HG03460 (cell line): ENCODE measurements around the gene OVCA2.

Source experiments
- ATAC-seq: cut with Tn5 transposase; IDR thresholded peaks from one replicate; pipeline ENCODE4 v1.9.1; 2021; ENCODE audit not compliant: unreplicated experiment

OVCA2 gene

GRCh38 chr17:2063261-2064146, 21.7 kb downstream of the OVCA2 start:
- ATAC-seq: no peak

DNA sequence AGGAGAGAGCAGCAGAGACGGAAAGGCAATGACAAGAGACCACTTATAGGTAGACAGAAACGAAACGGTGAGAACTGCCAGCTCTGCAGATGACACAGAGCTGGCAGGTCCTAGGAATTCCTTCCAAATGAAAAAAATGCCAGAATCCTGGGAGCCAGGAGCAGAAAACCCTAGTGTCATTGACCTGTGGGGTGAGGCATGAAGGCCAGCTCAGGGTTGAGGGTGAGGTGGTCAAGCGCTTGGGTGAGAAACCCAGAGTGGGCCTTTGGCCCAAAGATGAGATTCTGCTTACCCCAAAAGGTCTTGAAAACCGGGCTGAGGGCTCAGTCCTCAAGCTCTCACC, 22.3 kb downstream of the OVCA2 start:
- ATAC-seq: no peak

DNA sequence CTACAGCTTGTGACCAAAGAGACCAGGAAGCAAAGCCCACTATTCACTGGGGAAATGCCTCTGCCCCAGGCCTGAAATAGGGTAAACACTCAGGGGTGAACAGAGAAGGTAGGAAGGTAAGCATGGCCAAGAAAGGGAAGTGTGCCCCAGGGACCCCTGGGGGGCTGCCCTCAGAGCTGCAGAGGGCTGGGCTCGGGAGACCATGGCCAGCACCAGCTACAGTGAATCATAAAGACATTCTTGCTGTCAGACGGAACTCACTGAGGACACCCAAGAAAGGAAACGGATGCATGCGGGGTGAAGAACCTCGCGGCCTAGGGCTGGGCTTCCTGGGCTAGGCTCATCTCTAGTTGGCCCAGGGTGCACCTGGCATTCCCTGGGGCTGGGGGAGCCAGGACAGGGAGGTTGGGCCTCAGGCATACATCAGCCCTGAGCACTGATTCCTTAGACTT, 22.7 kb downstream of the OVCA2 start:
- ATAC-seq: no peak

- no peak for ATAC-seq
Measured at GRCh38 chr17:2064980-2065785, 23.4 kb downstream of the OVCA2 start.

- no peak for ATAC-seq
Measured at GRCh38 chr17:2065949-2066400, 24.2 kb downstream of the OVCA2 start.

GRCh38 chr17:2067048-2067561, 25.3 kb downstream of the OVCA2 start:
- no peak for ATAC-seq

DNA sequence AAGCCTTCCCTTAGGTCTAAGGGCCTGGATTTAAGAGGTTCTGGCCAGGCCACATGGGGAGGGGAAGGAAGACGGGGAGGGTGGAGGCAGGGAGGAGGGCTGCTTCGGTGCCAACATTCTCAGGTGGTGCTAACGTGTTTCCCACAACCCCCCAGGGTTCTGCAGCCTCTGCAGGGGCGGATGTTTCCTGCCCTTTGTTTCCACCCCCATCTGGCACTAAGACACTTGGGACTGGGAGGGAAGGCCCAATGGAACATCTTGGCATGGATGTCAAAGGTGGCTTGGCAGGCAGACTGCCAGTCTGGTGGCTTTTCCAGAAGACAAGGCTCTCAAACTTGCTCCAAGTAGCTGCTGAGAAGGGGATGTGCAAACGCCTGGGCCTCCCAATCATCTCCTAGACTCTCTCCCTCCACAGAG, 25.8 kb downstream of the OVCA2 start:
- ATAC-seq: no peak

GRCh38 chr17:2068031-2068518, 26.3 kb downstream of the OVCA2 start:
- ATAC-seq: no peak

DNA sequence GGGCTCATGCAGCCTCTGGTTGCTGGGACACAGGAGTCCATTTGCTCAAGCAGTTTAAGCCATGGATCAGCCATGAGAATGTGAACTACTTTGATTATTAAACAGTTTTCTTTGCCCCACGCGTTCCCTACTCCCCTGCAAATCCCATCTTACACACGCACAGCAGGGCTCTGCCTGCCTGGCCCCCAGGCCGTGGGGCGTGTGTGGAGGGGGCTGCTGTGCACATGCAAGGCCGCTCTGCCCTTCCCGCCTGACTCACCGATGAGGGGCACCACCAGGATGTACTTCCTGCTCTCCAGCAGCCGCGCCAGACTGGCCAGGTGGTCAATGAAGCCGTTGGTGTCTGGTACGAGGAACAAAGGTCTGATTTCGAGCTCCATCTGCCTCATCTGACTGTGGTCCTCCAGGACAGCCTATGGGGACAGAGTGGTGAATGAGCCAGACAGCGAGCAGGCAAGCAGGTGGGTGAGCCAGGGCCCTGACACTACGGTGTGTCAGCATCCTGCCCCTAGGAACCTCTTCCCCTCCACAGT, 26.8 kb downstream of the OVCA2 start:
- no peak for ATAC-seq

DNA sequence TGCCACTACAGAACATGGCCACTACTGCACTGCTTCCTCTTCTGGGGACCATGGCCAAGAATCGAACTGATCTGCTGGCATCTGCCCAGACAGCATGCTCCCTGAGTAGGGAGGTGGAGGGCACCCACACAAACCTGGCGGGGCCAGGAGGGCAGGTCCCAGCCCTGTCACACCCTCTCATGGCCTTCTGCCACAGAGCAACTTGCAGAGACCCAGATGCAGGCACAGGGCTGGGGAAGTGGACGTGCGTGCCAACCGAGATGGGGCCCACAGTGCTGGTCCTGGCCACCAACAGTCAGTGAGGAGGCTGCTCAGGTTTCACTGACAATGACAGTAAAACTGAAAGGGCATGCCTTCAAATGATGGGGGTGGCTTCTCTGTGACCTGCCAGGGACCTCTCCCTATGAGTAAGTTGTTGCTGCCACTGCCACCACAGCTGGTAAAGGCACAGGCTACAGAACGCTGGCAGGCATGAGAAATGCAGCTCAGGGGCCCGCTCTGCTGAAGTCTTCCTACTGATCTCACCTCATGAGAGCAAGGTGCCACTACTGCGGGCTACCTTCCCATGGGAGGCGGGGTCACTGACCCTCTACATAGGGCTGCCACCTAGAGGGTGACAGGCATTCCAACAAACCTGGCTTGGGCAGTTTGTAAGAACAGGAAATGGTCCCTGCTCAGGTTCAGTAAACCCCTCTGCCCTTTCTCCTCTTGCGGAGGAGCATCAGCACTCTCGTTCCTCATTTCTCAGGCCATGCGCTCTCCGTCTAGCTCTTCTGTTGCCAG, 28.6 kb downstream of the OVCA2 start:
- peak; percentile 86 for ATAC-seq

DNA sequence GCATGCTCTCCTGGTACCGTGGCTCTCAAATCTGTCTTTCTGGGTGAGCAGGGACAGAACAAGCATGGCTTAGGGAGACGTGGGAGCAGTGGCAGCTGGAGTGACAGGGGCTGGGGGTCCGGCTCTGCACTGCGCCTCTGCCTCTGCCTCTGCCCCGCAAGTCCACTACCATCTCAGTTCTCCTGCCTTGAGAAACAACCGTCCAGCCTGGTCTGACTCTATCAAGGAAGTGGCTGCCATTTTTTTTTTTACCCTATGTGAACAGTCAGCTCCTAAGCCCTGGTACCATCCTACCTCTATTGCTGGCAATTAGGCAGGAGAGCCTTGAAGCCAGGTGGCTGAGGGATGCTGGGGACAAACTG, 29.2 kb downstream of the OVCA2 start:
- no peak for ATAC-seq

DNA sequence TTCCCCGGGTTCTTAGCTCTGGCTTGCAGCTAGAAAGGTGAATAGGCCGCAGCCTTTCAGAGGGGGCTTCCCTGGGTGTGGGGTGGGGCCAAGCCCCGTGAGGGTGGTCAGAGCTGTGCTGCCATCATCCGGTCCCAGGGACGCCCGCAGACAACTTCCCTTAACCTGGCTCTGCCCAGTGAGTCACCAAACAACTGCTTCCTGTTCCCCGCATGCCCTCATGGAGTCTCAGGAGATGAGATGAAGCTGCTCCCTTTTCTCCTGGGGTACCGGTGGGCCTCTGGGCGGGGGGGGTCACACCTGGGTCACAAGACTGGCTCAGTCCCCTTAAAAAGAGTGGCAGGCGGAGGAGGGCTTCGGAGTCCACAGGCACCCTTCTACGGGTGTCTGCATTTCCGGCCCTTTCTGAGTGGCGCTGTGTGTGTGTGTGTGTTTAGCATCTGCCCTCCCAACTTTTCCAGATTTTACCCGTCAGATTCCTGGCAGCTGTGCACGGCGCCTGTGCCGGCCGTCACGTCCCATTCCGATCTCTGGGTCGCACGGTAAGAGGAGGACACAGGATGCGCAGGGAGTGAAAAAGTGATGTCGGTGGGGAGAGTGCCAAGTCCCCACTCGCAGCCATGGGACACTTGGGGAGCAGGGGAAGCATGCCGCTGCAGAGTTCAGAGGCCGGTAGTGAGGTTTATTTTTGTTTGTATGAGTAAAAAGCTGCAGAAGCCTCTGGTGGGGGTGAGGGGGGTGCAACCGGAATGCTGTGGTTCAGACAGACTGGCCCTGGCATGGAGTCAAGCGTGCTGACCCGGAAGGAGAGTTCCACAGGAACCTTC, 29.8 kb downstream of the OVCA2 start:
- no peak for ATAC-seq

DNA sequence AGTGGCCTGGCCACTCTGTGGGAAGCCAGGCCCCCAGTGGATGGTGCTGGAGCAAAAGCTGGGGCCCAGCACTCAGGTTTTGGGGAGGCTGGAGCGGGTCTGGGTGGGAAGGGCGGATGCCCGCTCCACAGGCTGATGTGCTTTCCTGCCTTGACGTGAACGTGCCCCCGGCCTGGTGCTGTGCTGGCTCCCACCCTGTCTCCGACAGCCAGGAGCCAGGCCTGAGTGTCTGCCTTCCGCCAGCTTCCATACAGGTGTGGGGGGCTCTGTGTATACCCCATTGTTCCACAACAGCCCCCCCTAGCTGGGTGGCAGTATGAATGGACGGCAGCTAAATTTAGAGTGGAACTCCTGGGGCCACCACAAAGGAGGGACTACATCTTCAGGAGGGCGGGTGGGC, 33.1 kb downstream of the OVCA2 start:
- no peak for ATAC-seq

GRCh38 chr17:2075336-2076086, 33.7 kb downstream of the OVCA2 start:
- no peak for ATAC-seq

- no peak for ATAC-seq
Measured at GRCh38 chr17:2076087-2076984, 34.5 kb downstream of the OVCA2 start.

DNA sequence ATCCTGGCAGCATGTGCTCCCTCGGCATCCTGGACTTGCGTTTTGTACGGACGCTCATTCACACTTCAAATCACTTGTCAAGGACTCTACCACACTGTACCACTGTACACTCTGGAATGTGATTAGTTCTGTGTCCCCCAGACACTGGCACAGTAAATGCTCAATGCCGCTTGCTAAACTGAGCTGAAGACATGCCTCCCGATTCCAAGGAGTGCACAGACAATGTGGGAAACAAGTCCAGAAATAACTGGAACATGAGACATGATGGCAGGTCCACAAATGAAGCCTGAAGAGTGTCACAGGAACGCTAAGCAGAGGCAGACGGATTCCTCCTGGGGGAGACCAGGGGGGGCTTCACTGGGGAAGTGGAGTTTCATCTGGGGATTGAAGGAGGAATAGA, 35.2 kb downstream of the OVCA2 start:
- ATAC-seq: no peak

DNA sequence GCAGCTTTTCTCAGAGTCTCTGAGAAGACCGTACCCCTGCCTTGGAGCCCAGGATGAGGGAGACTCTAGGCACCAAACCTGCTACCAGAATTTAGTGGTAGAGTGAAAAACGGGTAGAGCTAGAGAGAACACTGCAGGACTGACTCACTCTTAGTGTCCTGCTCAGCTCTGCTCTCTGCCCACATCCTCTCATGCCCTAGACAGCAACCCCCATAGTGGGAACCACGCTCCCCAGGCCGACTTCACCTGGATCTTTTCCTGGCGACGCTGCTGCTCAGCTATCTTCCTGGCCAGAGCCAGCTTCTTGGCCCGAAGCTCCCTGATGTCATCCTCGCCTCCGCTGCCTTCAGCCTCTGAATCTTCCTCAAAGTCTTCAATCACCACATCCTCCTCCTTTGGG, 39.7 kb downstream of the OVCA2 start:
- no peak for ATAC-seq
